GM19467 (cell line): ENCODE data around the gene PSMC4.
"Not testable (repeated sequence)": the region's sequence is repeated elsewhere in the genome, so short reads cannot be mapped to it uniquely, and the experiment has no call there.

Experiments
- ATAC-seq: cut with Tn5 transposase; IDR thresholded peaks from one replicate; pipeline ENCODE4 v1.9.1; 2021; ENCODE audit warnings: mild to moderate bottlenecking, moderate library complexity; ENCODE audit not compliant: unreplicated experiment

The PSMC4 gene

GRCh38 chr19:39943586-39943985 is 27.4 kb upstream of the PSMC4 start:
- no peak for ATAC-seq

GRCh38 chr19:39946532-39946931 is 24.4 kb upstream of the PSMC4 start:
- ATAC-seq: no peak

GRCh38 chr19:39949026-39949747 is 21.8 kb upstream of the PSMC4 start:
- no peak for ATAC-seq

- ATAC-seq: no peak
Observed at GRCh38 chr19:39951065-39951650, 19.8 kb upstream of the PSMC4 start.

- no peak for ATAC-seq
Observed at GRCh38 chr19:39951686-39952085, 19.3 kb upstream of the PSMC4 start.

GRCh38 chr19:39953915-39954314 is 17.1 kb upstream of the PSMC4 start:
- ATAC-seq: no peak

GRCh38 chr19:39957886-39958285 is 13.1 kb upstream of the PSMC4 start:
- not testable (repeated sequence) for ATAC-seq

GRCh38 chr19:39958942-39959341 is 12.0 kb upstream of the PSMC4 start:
- not testable (repeated sequence) for ATAC-seq

- not testable (repeated sequence) for ATAC-seq
Observed at GRCh38 chr19:39959407-39959806, 11.6 kb upstream of the PSMC4 start.

- no peak for ATAC-seq
Observed at GRCh38 chr19:39963898-39964297, 7.1 kb upstream of the PSMC4 start.

GRCh38 chr19:39966617-39967016 is 4.3 kb upstream of the PSMC4 start:
- ATAC-seq: no peak

GRCh38 chr19:39967561-39967960 is 3.4 kb upstream of the PSMC4 start:
- no peak for ATAC-seq

- ATAC-seq: no peak
Observed at GRCh38 chr19:39968789-39969188, 2.2 kb upstream of the PSMC4 start.

GRCh38 chr19:39969266-39969665 is 1.7 kb upstream of the PSMC4 start:
- ATAC-seq: no peak

- ATAC-seq: no peak
Observed at GRCh38 chr19:39969681-39970424, 1.1 kb upstream of the PSMC4 start.

GRCh38 chr19:39970425-39970674 is 615 bp upstream of the PSMC4 start:
- peak; percentile 5 for ATAC-seq

- ATAC-seq: no peak
Observed at GRCh38 chr19:39971380-39972035, 543 bp downstream of the PSMC4 start.

- no peak for ATAC-seq
Observed at GRCh38 chr19:39974377-39975155, 3.6 kb downstream of the PSMC4 start.

GRCh38 chr19:39982883-39983282 is 11.9 kb downstream of the PSMC4 start:
- no peak for ATAC-seq

- no peak for ATAC-seq
Observed at GRCh38 chr19:39983695-39984300, 12.8 kb downstream of the PSMC4 start.

GRCh38 chr19:39986643-39987042 is 15.7 kb downstream of the PSMC4 start:
- no peak for ATAC-seq
